PC-3 (cell line): ENCODE measurements around the gene PLPP1. TPM values are rescaled to one million over a fixed set of nuclear protein-coding genes. Genes with fewer than 3 reads are reported as not detected.

Experiments
- ATAC-seq: fragments of 200-7000 bp; cut with Tn5 transposase; 2 replicates; pipeline ENCODE4 v1.9.1; 2020; ENCODE audit warnings: mild to moderate bottlenecking, moderate library complexity
- BruUV-seq: library from RNA; stranded (reverse); fragments of 400-500 nt; replicated peaks from 2 replicates; lab custom pipeline; 2021; lab: Mats Ljungman, UMichigan
- CTCF ChIA-PET: fragments of 300-600 bp; sonication (Branson Sonifier 250); formaldehyde crosslinking; loops from one replicate; lab custom pipeline; 2022; ENCODE audit warnings: antibody characterized with exemption; lab: Charles Lee
- POLR2A ChIA-PET: fragments of 300-600 bp; sonication (Branson Sonifier 250); formaldehyde crosslinking; loops from one replicate; lab custom pipeline; 2022; ENCODE audit warnings: antibody characterized with exemption; ENCODE audit not compliant: unreplicated experiment; lab: Charles Lee
- DNase-seq: peaks from one replicate; pipeline ENCODE4 v3.0.0-alpha.2; 2015
- H2AFZ ChIP-seq: fragments of 300-600 bp; sonication (generic); 2 replicates; pipeline ENCODE4 v1.6.0; 2016; ENCODE audit warnings: antibody characterized with exemption, low read length
- H3F3A ChIP-seq: fragments of 300-600 bp; sonication (generic); one replicate; pipeline ENCODE4 v1.6.0; 2017; ENCODE audit warnings: antibody characterized with exemption, low read length, control low read depth, mild to moderate bottlenecking; ENCODE audit not compliant: unreplicated experiment
- H3K27ac ChIP-seq: fragments of 300-600 bp; sonication (generic); 2 replicates; pipeline ENCODE4 v1.5.1; 2016; ENCODE audit warnings: mild to moderate bottlenecking, low read length
- H3K27me3 ChIP-seq: fragments of 300-600 bp; sonication (generic); 2 replicates; pipeline ENCODE4 v1.6.1; 2016; ENCODE audit warnings: low read length, mixed read lengths
- H3K36me3 ChIP-seq: fragments of 300-600 bp; sonication (generic); 2 replicates; pipeline ENCODE4 v1.6.1; 2016; ENCODE audit warnings: low read depth, mixed run types, low read length, mixed read lengths
- H3K4me1 ChIP-seq: fragments of 300-600 bp; sonication (generic); 2 replicates; pipeline ENCODE4 v1.5.1; 2016; ENCODE audit warnings: low read length; ENCODE audit not compliant: insufficient read depth
- H3K4me2 ChIP-seq: fragments of 300-600 bp; sonication (generic); 2 replicates; pipeline ENCODE4 v1.6.0; 2016; ENCODE audit warnings: low read length
- H3K4me3 ChIP-seq: fragments of 300-600 bp; sonication (generic); 2 replicates; pipeline ENCODE4 v1.5.1; 2016; ENCODE audit warnings: mild to moderate bottlenecking, low read length, mixed read lengths
- H3K79me2 ChIP-seq: fragments of 300-600 bp; sonication (generic); 2 replicates; pipeline ENCODE4 v1.6.1; 2017; ENCODE audit warnings: low read length, mixed read lengths
- H3K9ac ChIP-seq: fragments of 300-600 bp; sonication (generic); 2 replicates; pipeline ENCODE4 v1.6.0; 2016; ENCODE audit warnings: mild to moderate bottlenecking, low read length
- H3K9me2 ChIP-seq: fragments of 300-600 bp; sonication (generic); replicated peaks from 2 replicates; pipeline ENCODE4 v1.6.1; 2016; ENCODE audit warnings: mixed run types, low read length, mixed read lengths
- H3K9me3 ChIP-seq: fragments of 300-600 bp; sonication (generic); 2 replicates; pipeline ENCODE4 v1.6.1; 2016; ENCODE audit warnings: low read length, mixed read lengths
- H4K20me1 ChIP-seq: fragments of 300-600 bp; sonication (generic); 2 replicates; pipeline ENCODE4 v1.6.1; 2016; ENCODE audit warnings: low read length, mixed read lengths
- EZH2 ChIP-seq: fragments of 300-600 bp; sonication (generic); IDR thresholded peaks from one replicate; pipeline ENCODE4 v1.6.1; 2017; ENCODE audit warnings: antibody characterized with exemption, mild to moderate bottlenecking, low read length; ENCODE audit not compliant: unreplicated experiment
- EZH2phosphoT487 ChIP-seq: fragments of 300-600 bp; sonication (generic); IDR thresholded peaks from 2 replicates; pipeline ENCODE4 v1.6.1; 2018; ENCODE audit warnings: mild to moderate bottlenecking, antibody characterized with exemption, low read length, borderline replicate concordance
- intact Hi-C: fragments of 100-400 bp; cut with micrococcal nuclease; formaldehyde crosslinking; loops from 2 replicates; pipeline ENCODE4 v1.9.0; 2023
- total RNA-seq: library from RNA; depleted of rRNA; stranded (reverse); fragments of >200 nt; gene quantifications from 2 replicates; pipeline ENCODE4 v1.2.3, GENCODE V29; 2014
- TF ChIP-seq, protein P1 (sequence below): fragments of 300-600 bp; sonication (generic); conservative IDR thresholded peaks from 2 replicates; pipeline ENCODE4 v1.5.1; 2017; ENCODE audit warnings: antibody characterized with exemption, low read depth, mild to moderate bottlenecking, low read length

PLPP1 gene
- total RNA-seq, 1 experiment from 2014 or later: 16.2 TPM

DNA sequence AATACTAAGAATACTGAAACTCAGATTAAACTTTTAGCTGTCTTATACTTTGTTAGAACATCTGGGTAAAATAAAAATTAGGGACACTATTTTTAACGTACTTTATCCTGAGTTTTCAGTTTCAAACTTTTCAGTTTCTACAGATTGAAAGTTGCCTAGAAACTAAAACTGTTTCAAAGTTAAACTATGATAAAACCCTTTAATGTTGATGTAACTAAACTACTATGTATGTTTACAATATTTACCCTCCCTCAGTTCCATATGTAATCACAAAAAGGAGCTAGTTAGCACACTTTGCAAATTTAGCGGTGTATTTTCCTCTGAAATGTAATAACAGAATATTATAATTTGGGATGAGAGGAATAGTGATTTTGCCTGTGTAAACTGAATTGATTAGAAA, 121.1 kb downstream of the PLPP1 start:
- DNase-seq: no peak
- Histone ChIP-seq H3K4me2 (no peak overlapping the region), H3K36me3 (0 out of 2 replicates have a peak, but pooled peaks cover 4% of the 10 kb centered on the region), H3K4me1 (peaks cover 10% of the 10 kb centered on the region; the same call in 1 of the 2 replicates), H4K20me1 (no peaks in the 10 kb centered on the region), H3K9me3 (no peaks in the 10 kb centered on the region), H3K79me2 (no peaks in the 10 kb centered on the region), H2AFZ (no peak overlapping the region), H3K27me3 (no peaks in the 10 kb centered on the region), H3K4me3 (no peak overlapping the region), H3K9ac (no peak overlapping the region), H3K27ac (no peak overlapping the region), H3F3A (no peaks in the 10 kb centered on the region), H3K9me2 (no peaks in the 10 kb centered on the region)
- no peak for TF ChIP-seq EZH2phosphoT487
- no peak for TF ChIP-seq EZH2
- TF ChIP-seq, protein P1, sequence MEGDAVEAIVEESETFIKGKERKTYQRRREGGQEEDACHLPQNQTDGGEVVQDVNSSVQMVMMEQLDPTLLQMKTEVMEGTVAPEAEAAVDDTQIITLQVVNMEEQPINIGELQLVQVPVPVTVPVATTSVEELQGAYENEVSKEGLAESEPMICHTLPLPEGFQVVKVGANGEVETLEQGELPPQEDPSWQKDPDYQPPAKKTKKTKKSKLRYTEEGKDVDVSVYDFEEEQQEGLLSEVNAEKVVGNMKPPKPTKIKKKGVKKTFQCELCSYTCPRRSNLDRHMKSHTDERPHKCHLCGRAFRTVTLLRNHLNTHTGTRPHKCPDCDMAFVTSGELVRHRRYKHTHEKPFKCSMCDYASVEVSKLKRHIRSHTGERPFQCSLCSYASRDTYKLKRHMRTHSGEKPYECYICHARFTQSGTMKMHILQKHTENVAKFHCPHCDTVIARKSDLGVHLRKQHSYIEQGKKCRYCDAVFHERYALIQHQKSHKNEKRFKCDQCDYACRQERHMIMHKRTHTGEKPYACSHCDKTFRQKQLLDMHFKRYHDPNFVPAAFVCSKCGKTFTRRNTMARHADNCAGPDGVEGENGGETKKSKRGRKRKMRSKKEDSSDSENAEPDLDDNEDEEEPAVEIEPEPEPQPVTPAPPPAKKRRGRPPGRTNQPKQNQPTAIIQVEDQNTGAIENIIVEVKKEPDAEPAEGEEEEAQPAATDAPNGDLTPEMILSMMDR: no peak
- no peak for ATAC-seq
- ChIA-PET POLR2A (no interaction called here), CTCF (no interaction called here)
- BruUV-seq: no TSS peak
- intact Hi-C loops: loop anchor here (5.0 kb wide), 1 partner anchor 124 kb away; no protein-coding TSS in a partner anchor

DNA sequence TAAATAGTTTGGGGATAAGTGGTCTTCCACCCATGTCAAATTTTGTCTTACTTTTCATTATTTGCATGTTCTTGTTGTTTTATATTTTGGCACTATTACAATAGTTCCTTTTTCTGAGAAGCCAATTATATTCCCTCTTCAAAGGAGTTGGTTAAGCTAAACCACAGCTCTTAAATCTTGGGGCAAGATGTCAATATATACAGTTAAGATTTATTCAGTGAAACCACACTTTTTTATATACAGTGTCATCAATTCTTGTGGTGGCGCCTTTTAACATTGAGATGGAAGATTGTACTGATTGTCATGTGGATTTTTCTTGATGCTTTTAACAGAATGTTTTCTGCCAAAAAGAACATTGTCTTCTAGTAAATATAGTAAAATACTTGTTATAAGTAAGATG, 122.9 kb downstream of the PLPP1 start:
- DNase-seq (no peak), ATAC-seq (no peak)
- H3K36me3 ChIP-seq: peaks cover 4% of the 10 kb centered on the region; the same call in 1 of the 2 replicates
- H3K9ac ChIP-seq: no peak overlapping the region
- H3K9me3 ChIP-seq: no peaks in the 10 kb centered on the region
- intact Hi-C loops: loop anchor here (5.0 kb wide), 1 partner anchor 125 kb away; no protein-coding TSS in a partner anchor
- no peak overlapping the region for H3K4me3 ChIP-seq
- CTCF ChIA-PET: no interaction called here
- no peak for TF ChIP-seq EZH2
- TF ChIP-seq, protein P1: no peak
- no peak for TF ChIP-seq EZH2phosphoT487
- no peak overlapping the region for H3K27ac ChIP-seq
- no peaks in the 10 kb centered on the region for H3K27me3 ChIP-seq
- BruUV-seq: no TSS peak
- H3K79me2 ChIP-seq: no peaks in the 10 kb centered on the region
- no peak overlapping the region for H3K4me2 ChIP-seq
- H3K9me2 ChIP-seq: no peaks in the 10 kb centered on the region
- POLR2A ChIA-PET: interaction anchor here (0.7 kb wide), 1 partner anchor 65 kb away, joined by 3 read pairs; no protein-coding TSS in a partner anchor
- peaks cover 10% of the 10 kb centered on the region; the same call in 1 of the 2 replicates for H3K4me1 ChIP-seq
- no peaks in the 10 kb centered on the region for H4K20me1 ChIP-seq
- H3F3A ChIP-seq: no peaks in the 10 kb centered on the region
- H2AFZ ChIP-seq: no peak overlapping the region

DNA sequence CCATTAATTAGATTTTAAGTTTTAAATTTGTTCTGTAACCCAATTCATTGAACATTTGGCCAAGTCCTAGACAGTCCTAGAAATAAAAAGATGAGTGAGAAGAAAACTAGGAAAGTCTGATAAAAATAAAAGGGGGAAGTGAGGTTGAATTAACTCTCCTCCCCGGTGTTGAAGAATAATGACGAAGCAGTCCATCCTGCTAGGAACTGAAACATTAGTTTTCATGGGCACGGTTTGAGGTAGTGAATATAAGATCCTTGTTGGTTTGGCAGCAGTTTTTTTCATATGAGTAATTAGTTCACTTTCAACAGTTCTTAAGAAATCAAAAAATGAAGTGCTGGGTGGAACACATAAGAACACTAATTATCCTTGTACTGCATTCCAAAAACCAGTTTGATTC, 123.9 kb downstream of the PLPP1 start:
- ChIA-PET CTCF (no interaction called here), POLR2A (no interaction called here)
- TF ChIP-seq, protein P1: no peak
- TF ChIP-seq EZH2 (no peak), EZH2phosphoT487 (no peak)
- no peaks in the 10 kb centered on the region for H3F3A ChIP-seq
- no peaks in the 10 kb centered on the region for H3K27me3 ChIP-seq
- no peak for DNase-seq
- no peak overlapping the region for H3K4me3 ChIP-seq
- peaks cover 4% of the 10 kb centered on the region; the same call in 1 of the 2 replicates for H3K36me3 ChIP-seq
- ATAC-seq: no peak
- no peaks in the 10 kb centered on the region for H4K20me1 ChIP-seq
- BruUV-seq: no TSS peak
- H3K4me2 ChIP-seq: no peak overlapping the region
- no peak overlapping the region for H3K9ac ChIP-seq
- H3K9me2 ChIP-seq: no peaks in the 10 kb centered on the region
- H2AFZ ChIP-seq: no peak overlapping the region
- no peak overlapping the region for H3K27ac ChIP-seq
- peaks cover 9% of the 10 kb centered on the region; the same call in 1 of the 2 replicates for H3K4me1 ChIP-seq
- no peaks in the 10 kb centered on the region for H3K79me2 ChIP-seq
- no peaks in the 10 kb centered on the region for H3K9me3 ChIP-seq
- intact Hi-C loops: loop anchor here (5.0 kb wide), 1 partner anchor 126 kb away; no protein-coding TSS in a partner anchor
